CD4-positive, alpha-beta T cell treated with Interleukin-6 for 4 hours (primary cell): ENCODE results near the gene PCF11.
"Not testable (repeated sequence)": the region's sequence is repeated elsewhere in the genome, so short reads cannot be mapped to it uniquely, and the experiment has no call there.

ENCODE experiments used
- DNase-seq: peaks from one replicate; pipeline ENCODE4 v3.0.0-alpha.2; 2020; ENCODE audit warnings: mixed read lengths

Gene PCF11, protein sequence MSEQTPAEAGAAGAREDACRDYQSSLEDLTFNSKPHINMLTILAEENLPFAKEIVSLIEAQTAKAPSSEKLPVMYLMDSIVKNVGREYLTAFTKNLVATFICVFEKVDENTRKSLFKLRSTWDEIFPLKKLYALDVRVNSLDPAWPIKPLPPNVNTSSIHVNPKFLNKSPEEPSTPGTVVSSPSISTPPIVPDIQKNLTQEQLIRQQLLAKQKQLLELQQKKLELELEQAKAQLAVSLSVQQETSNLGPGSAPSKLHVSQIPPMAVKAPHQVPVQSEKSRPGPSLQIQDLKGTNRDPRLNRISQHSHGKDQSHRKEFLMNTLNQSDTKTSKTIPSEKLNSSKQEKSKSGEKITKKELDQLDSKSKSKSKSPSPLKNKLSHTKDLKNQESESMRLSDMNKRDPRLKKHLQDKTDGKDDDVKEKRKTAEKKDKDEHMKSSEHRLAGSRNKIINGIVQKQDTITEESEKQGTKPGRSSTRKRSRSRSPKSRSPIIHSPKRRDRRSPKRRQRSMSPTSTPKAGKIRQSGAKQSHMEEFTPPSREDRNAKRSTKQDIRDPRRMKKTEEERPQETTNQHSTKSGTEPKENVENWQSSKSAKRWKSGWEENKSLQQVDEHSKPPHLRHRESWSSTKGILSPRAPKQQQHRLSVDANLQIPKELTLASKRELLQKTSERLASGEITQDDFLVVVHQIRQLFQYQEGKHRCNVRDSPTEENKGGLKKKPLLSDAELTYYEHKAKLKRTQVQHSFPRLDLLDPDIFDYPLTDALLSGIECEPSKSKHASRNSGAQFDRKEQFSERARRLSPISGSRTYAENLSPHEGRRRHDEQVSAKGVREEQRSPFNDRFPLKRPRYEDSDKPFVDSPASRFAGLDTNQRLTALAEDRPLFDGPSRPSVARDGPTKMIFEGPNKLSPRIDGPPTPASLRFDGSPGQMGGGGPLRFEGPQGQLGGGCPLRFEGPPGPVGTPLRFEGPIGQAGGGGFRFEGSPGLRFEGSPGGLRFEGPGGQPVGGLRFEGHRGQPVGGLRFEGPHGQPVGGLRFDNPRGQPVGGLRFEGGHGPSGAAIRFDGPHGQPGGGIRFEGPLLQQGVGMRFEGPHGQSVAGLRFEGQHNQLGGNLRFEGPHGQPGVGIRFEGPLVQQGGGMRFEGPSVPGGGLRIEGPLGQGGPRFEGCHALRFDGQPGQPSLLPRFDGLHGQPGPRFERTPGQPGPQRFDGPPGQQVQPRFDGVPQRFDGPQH (N-terminal part only)

DNA sequence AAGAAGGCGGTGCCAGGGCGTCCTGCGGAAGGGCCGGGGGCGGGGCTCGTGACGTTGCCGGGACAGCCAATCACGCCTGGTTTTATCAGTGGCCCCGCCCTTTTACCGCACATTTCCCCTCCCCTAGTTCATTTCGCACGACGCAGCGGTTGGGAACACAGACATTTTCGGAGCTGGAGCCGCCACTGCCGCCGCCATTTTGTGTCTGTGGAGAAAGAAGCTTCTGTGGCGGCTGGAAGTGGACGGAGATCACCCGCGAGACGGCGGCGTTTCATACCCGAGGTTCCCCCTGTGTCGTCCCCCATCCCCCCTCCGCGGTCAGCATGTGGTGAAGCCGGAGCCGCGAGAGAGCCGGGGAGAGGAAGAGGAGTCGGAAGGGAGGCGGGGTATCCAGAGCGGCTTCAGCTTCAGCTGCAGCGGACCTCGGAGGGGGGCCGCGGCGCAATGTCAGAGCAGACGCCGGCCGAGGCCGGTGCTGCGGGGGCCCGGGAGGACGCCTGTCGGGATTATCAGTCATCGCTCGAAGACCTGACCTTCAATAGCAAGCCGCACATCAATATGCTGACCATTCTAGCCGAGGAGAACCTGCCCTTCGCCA is at the start of gene PCF11:
PCF11 (plus strand) TSS at position 136 of the 598 bp plus-strand sequence; CDS start at position 445, 309 bp downstream.
- DNase-seq, result peak; percentile 99

DNA sequence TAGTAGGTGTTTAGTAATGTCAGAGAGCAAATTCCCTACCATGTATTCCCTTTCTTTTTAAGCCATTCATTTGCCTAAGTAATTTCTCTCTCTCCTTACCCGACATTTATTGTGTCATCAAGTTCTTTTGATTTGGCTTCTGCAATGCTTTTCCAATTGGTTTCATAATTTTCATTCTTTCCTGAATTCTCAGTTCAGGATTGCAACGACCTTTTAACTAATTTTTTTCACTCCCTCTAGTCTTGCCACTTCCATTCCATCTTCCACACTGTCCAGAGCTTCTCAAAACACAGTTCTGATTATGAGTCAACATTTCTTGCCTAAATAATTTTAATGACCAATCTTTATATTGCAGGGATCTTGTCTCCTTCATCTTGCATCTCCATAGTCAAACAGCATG is 44.0 kb upstream of the PCF11 start:
- DNase-seq, result no peak

DNA sequence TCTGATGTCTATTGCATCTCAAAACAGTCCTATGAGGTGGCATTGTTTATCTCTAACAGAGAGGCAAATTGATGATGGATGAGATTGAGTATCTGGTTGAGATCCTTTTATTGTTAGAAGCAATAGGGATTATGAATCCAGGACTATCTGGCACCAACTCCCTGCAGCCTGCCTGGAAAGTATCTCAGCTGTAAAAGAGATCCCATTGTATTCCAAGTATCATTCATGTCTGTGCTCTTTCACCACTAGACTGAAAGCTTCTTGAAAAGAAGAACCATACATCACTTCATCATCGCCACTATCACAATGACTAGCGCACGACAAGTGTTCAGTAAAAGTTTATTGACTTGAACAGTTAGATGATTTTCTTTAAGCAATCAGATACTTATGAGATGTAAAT is 41.9 kb upstream of the PCF11 start:
- DNase-seq, result no peak

DNA sequence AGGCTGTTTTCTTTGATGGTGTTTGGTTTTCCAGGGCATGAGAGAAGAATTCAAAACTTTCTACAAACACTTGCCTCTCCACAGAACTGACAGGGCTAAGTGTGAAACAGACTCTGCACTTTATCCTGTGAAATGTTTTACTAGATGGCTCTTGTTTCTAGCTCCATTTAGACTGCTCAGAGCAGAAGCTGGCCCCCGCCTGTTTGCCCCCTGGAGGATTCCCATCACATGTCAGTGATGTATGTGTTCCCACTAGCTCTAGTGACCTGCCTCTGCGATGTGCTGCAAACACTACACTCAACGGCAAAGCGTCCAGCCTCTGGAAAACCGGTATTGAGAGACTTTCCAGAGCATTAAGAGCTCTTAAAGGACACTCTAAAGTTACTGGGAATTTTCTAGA is 41.4 kb upstream of the PCF11 start:
- no peak for DNase-seq

DNA sequence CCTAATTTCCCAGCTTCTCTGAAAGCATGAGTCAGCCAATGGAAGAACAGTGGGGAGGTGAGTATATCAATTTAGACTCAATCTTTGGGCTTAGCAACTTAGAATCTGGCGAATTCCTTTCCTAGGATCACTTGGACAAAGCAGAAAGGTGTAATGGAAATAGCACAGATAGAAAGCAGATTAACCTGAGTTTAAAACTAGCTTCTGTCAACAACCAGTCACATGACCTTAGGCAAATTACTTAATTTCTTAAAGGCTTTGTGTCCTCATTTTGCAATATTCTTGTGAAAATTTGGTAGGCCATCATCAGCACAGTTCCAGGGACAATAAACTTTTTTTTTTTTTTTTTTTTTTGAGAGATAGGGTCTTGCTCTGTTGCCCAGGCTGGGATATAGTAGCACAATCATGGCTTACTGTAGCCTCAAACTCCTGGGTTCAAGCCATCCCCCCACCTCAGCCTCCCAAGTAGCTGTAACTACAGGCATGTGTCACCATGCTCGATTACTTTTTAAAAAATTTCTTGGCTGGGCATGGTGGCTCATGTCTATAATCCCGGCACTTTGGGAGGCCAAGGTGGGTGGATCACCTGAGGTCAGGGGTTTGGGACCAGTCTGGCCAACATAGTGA is 40.8 kb upstream of the PCF11 start:
- no peak for DNase-seq

DNA sequence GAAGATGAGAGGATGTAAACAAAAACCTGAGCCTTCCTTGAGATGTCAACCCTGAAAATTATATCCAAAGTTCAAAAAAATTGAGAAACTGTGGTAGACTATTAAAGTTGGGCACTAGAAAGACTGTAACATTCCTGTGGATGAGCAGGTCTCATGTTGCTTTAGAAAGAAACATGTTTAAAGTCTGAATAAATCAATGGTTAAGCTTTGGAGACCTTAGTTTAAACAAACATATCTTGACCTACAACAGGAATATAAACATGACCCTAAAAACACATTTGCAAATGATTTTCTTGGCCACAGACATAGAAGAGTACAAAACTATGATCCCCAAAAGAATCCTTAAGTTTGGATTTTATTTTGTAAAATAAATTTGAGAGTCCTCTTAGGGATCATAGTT is 38.1 kb upstream of the PCF11 start:
- DNase-seq, result no peak

DNA sequence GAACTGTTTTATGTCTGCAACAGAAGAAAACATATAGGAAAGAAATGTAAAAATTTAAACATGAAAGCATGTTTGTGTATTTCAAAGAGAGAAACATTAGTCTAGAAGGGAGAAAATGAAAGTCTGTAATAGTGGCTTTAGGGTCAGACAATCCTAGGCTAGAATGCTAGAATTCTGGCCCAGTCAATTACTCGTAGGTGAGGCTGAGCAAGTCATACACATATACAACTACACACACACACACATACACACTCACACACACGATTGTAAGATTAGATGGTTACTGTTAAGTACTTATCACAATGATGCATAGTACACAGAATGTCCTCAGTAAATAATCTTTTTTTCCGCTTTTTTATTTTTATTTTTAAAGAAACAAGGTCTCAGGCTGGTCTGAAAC is 37.7 kb upstream of the PCF11 start:
- DNase-seq, result no peak

DNA sequence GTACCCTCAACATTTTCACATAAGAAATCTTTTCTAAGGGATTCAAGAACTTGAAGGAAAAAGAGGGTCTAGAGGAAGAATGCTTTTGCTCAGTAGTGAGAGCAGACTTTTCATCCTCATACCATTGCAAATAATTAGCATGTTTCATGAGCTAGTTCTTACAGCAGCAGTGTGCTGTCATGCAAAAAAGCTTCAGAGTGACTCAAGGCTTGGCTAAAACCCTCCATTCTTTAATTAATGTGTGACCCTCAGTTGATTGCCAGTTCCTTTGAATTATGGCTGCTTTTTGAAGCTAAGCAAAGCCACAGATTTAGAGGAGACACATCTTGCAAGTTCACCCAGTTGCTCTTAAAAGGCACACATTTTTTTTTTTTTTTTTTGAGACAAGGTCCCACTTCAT is 36.6 kb upstream of the PCF11 start:
- DNase-seq, result no peak

DNA sequence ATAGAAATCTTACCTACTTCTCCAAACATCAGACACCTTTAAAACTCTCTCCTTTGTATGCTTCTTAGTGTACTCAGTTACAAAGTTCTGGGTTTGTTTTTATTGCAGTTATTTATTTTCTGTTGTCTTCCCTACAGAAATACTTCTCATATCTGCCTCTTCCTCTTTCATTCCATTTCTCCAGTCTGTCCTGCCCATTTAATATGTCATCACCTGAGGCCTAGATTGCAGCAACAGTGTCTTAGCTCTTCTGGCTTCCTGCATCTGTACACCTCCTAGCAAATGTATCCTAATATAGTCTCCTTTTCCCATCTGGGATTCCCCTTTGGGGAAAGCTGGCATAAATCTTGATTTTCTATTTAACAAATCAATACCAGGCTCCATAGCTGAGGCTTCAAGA is 34.9 kb upstream of the PCF11 start:
- no peak for DNase-seq

DNA sequence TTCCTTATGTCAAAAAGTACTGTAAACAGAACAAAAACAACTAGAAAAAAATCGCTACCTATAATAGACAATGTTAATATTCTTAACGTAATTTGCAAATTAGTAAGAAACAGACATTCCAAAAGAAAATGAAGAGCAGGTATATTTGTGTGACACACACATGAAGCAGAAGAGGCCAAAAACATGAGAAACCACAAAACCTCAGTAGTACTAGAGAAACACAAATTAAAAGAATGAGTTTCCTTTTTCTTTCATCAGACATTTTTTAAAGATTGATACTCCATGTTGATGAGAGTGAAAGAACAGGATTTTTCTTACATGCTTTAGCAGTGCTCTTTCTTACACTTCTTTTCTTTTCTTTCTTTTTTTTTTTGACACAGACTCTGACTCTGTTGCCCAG is 34.2 kb upstream of the PCF11 start:
- no peak for DNase-seq

DNA sequence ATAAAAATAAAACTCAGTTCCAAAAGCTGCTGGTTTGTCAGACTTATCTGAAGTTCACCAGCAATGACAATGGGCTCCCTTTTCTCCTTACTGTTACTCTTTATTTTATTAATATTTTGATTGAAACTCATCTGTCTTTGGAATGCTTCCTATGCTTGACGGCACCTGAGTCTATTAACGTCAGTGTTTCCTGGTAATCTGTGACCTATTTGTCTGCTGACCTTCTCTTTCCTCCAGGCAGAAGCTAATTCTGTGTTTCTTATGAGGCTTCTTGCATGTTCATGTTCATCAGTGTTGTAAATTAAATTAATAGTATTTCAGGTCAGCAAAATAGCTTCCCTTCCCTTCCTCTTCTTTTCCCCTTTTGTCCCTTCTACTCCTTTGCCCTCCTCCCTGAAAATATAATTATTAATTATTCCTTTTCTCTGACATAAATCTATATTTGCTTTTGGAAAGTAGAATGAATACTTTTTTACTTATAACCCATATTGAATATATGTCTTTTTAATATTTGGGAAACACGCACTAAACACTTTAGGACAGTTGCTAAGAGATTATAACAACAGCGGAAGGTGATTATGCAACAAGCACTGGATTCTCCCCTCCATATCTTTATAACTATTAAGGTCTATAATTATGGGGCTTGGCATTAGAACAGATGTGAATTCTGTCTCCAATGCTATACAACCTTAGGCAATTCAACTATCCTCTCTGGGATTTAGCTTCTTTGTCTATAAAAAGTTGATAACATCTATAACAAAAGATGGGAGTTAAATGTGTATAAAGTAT is 32.1 kb upstream of the PCF11 start:
- no peak for DNase-seq

DNA sequence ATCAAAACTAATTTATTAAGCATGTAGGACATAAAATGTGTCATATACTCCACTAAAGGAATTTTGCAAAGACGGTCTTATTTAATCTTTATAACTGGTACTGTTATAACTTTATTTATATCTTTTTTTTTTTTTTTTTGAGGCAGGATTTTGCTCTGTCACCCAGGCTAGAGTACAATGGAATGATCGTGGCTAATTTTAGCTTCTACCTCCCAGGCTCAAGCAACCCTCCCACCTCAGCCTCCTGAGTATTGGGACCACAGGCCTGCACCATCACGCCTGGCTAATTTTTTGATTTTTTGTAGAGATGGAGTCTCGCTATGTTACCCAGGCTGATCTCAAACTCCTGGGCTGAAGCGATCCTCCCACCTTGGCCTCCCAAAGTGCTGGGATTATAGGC is 31.4 kb upstream of the PCF11 start:
- DNase-seq, result no peak

DNA sequence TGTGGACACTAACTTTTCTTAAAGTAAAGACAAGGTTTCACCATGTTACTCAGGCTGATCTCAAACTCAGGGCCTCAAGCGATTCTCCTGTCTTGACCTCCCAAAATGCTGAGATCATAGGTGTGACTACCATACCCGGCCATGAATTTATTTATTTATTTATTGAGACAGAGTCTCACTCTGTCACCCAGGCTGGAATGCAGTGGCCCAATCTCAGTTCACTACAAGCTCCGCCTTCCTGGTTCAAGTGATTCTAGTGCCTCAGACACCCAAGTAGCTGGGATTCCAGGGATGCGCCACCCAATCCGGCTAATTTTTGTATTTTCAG is 29.7 kb upstream of the PCF11 start:
- DNase-seq, result no peak

DNA sequence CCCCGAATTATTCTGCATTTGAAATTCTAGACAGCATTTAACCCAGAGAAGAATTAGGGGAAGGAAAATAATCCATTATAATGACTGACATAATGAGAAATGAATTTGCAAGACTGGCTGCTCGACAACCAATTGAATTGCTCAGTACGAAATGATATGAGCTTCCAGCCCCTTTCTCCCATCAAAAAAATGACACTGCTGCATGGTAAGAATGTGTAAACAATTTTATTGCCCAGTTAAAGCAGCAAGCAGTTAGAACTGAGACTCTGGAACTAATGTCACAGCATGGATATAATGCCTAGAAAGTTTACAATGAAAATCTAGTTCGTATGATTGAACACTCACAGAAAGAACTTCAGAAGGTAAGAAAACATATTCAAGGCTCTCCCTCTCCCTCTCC is 24.7 kb upstream of the PCF11 start:
- no peak for DNase-seq

DNA sequence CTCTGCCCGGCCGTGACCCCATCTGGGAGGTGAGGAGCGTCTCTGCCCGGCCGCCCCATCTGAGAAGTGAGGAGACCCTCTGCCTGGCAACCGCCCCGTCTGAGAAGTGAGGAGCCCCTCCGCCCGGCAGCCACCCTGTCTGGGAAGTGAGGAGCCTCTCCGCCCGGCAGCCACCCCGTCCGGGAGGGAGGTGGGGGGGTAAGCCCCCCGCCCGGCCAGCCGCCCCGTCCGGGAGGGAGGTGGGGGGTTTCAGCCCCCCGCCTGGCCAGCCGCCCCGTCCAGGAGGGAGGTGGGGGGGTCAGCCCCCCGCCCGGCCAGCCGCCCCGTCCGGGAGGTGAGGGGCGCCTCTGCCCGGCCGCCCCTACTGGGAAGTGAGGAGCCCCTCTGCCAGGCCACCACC is 23.7 kb upstream of the PCF11 start:
- not testable (repeated sequence) for DNase-seq

DNA sequence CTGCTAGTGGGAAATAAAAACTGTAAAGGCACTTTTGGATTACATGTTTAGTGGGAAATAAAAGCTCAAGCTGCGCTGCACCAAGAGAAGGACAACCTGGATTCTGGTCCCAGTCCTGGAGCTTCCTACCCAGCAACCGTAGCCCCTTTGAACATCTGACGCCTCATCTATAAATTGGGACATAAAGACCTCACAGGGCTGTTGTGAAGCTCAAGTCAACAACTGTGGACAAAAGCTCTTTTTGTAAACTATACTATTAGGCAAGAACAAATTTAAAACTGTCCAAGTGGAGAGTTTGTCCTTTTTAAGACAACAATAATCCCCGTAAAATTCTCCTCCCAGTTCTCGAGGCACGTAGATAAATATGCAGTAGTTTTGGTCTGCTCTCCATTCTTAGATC is 17.6 kb upstream of the PCF11 start:
- no peak for DNase-seq

DNA sequence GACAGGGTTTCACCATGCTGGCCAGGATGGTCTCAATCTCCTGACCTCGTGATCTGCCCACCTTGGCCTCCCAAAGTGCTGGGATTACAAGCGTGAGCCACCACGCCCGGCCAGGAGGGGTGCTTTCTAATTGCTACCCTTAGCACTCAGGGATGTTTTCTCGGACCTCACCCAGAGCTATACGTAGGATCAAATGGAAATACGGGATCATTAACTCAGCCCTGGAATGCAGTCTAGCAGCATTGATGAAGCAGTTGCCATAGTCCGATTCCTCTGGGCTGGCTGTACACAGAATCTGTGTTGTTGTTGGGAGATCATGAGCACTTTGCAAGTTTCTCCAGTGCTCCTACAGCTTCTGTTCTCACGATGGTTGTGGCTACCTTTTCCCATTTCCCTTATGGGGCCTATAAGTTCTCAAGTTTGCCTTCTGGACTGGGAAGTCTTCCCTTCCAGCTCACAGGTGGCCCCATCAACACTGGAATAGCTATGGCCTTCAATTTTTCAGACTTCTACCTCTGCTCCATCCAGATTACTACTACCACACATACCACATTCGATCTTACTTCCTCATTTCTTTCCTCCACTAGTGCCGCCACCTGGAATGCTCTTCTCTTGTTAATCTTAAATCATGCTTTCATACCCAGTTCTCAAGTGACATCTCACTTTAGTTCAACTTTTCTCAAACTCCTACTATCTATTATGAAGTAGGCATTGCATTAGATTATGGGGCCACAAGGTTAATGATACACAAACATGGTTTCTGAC is 16.1 kb upstream of the PCF11 start:
- DNase-seq, result no peak

DNA sequence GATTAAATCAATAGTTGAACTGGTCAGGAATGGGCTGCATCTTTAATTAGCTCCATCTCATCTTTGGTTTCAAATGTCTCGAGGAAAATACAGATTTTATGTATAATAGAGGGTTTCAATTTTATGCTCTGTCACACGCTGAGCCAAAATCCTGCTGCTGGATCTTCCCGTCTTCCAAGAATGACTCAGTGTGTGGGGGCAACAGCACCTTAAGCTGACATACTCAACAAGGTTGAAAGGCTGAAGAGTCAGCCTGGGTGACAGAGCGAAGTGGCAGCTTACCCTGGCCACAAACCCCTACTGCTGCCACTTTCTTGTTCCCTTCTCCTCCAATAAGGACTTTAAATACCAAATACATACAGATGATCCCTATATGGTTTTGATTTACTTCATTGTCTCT is 9.0 kb upstream of the PCF11 start:
- DNase-seq, result no peak

DNA sequence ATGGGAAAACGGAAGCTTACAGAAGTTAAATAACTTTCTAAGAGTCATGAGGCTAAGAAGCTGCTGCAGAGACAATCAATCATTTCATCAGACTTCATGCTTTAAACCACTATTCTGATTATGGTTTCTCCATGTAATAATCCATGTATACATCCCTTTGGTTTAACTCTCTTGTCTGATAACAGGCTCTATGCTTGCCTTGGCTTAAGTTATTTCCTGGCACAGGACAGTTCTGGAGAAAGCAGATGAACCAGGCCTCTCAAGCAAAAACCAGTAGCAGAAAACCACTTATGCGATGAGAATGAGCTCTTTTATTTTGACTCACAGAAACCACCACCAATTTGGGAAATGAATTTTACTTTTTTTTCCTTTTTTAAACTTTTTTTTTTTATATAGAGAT is 6.5 kb upstream of the PCF11 start:
- no peak for DNase-seq

DNA sequence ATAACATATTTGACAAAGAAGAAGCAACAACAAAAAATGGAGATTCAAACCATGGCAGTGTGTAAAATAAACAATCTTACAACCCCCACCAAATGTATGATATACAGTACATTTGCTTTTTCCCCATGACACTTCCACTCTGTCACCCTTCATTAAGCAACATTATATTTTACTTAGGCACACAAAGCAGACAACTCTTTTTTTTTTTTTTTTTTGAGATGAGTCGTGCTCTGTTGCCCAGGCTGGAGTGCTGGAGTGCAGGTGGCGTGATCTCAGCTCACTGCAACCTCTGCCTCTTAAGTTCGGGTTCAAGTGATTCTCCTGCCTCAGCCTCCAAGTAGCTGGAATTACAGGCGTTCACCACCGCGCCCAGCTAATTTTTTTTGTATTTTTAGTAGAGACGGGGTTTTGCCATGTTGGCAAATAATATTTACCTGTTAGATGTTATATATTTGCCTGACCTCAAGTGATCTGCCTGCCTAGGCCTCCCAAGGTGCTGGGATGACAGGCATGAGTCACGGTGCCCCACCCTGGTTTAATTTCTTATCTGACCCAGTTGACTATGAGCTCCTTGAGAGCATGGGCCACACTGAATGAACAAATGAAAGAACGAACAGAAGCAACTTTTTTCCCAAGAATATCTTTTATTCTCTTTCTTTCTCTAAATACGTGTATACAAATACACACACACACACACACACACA is 5.5 kb upstream of the PCF11 start:
- DNase-seq, result no peak
